ENCODE results near the gene TRIM56. TPM values are rescaled to one million over a fixed set of nuclear protein-coding genes. Genes with fewer than 3 reads are reported as not detected.
A peak's percentile ranks its signal among the peaks of the same experiment; 100 is the strongest.
"Not testable (repeated sequence)": the region's sequence is repeated elsewhere in the genome, so short reads cannot be mapped to it uniquely, and the experiment has no call there.

Gene TRIM56
- total RNA-seq, 3 donors from 2014 or later: 47.9 to 55.3 (median 53.9) TPM

DNA sequence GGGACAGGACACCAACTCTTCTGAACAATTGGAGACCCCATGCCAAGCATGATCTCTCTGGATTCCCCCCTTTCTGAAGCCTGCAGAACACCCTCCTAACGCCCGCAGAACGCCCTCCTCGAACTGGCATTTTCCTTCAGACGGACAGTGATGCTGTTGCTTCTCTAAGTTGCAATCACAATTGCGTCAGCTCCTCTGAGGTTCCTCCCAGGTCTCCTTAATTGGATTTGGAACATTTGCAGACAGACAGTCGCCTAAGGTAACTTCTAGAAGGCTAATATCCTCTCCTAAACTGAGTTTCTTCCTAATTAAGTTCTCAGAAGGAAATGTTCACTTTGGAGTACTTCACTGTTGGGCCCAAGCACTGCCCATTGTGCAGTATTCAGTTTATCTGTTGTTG, 21.1 kb downstream of the TRIM56 start:
- ATAC-seq: no peak
- TF ChIP-seq, protein P1, sequence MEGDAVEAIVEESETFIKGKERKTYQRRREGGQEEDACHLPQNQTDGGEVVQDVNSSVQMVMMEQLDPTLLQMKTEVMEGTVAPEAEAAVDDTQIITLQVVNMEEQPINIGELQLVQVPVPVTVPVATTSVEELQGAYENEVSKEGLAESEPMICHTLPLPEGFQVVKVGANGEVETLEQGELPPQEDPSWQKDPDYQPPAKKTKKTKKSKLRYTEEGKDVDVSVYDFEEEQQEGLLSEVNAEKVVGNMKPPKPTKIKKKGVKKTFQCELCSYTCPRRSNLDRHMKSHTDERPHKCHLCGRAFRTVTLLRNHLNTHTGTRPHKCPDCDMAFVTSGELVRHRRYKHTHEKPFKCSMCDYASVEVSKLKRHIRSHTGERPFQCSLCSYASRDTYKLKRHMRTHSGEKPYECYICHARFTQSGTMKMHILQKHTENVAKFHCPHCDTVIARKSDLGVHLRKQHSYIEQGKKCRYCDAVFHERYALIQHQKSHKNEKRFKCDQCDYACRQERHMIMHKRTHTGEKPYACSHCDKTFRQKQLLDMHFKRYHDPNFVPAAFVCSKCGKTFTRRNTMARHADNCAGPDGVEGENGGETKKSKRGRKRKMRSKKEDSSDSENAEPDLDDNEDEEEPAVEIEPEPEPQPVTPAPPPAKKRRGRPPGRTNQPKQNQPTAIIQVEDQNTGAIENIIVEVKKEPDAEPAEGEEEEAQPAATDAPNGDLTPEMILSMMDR (IDR thresholded peaks at IDR 0.05): no peak
- Histone ChIP-seq H3K9me3 (no peaks in the 10 kb centered on the region), H3K4me1 (ENCODE audit: low read depth) (no peaks in the 10 kb centered on the region), H3K4me3 (no peak overlapping the region), H3K36me3 (ENCODE audit: low read depth) (no peaks in the 10 kb centered on the region)
- DNase-seq: no peak
- intact Hi-C loops (cut with DNase I, micrococcal nuclease): no loop called here

DNA sequence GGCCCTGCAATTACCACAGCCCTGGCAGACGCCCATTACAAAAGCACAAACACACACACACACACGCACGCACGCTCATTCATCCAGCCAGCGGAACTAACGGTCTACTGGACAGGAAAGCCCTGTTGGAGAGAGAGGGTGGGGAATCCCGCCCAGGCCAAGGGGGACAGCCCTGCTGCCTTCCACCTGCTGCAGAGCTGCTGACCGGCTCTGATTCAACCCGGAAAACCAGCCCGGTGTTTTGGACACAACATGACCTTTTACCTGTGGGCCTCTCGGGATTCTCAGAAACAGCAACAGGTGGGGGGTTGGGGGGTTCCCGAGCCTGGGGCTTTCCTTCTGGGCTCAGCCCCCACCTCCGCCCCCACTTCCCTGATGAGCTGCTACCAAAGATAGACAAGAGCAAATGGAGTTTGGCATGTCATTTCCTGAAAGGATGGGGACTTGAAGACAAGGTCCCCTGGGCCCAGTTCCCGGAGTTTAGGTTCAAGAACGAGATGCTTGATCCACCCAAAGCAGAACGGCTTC, 23.1 kb downstream of the TRIM56 start:
- Histone ChIP-seq H3K9me3 (no peaks in the 10 kb centered on the region), H3K36me3 (ENCODE audit: low read depth) (no peaks in the 10 kb centered on the region), H3K4me1 (ENCODE audit: low read depth) (no peaks in the 10 kb centered on the region), H3K4me3 (no peak overlapping the region)
- peak; percentile 35 for ATAC-seq
- intact Hi-C loops (cut with DNase I, micrococcal nuclease): no loop called here
- TF ChIP-seq, protein P1 (IDR thresholded peaks at IDR 0.05): no peak
- no peak for DNase-seq

DNA sequence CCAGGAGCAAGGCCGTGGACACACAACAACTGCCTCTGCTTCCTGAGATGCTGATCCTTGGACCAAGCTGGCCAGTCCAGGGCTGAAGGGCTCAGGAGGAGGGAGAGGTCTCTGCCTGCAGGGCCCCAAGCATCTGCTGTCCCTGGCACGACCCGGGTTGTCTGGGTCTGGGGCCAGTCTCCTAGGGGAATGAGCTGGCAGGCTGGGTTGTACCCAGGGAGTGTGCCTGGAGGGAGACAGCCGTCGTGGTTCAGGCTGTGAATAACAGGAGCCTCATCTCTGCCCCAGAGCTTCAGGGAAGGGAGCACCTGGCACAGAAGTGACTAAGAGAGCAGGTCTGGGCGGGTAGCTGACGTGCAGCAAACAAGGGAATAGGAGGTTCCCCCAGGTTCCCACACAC, 23.7 kb downstream of the TRIM56 start:
- H3K4me3 ChIP-seq: no peak overlapping the region
- TF ChIP-seq, protein P1 (IDR thresholded peaks at IDR 0.05): no peak
- no peaks in the 10 kb centered on the region for H3K9me3 ChIP-seq
- H3K4me1 ChIP-seq (ENCODE audit: low read depth): no peaks in the 10 kb centered on the region
- intact Hi-C loops (cut with DNase I, micrococcal nuclease): no loop called here
- no peaks in the 10 kb centered on the region for H3K36me3 ChIP-seq (ENCODE audit: low read depth)
- DNase-seq: no peak
- ATAC-seq: no peak

DNA sequence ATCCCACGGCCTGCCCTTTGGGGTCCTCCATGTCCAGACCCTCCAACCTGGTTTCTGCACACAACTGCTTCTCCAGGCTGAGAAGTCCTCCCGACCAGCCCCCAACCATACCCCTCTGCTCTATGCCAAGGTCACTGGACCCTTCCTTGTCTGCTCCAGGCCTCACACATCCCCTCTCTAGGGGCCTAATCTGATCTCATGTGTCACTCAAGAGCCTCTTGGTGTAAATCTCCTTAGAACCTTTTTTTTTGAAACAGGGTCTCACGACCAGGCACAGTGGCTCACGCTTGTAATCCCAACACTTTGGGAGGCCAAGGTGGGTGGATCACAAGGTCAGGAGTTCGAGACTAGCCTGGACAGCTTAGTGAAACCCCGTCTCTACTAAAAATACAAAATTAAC, 24.1 kb downstream of the TRIM56 start:
- intact Hi-C loops (cut with DNase I, micrococcal nuclease): no loop called here
- no peaks in the 10 kb centered on the region for H3K9me3 ChIP-seq
- TF ChIP-seq, protein P1 (IDR thresholded peaks at IDR 0.05): no peak
- DNase-seq (no peak), ATAC-seq (no peak)
- H3K36me3 ChIP-seq (ENCODE audit: low read depth): no peaks in the 10 kb centered on the region
- no peaks in the 10 kb centered on the region for H3K4me1 ChIP-seq (ENCODE audit: low read depth)
- H3K4me3 ChIP-seq: no peak overlapping the region

DNA sequence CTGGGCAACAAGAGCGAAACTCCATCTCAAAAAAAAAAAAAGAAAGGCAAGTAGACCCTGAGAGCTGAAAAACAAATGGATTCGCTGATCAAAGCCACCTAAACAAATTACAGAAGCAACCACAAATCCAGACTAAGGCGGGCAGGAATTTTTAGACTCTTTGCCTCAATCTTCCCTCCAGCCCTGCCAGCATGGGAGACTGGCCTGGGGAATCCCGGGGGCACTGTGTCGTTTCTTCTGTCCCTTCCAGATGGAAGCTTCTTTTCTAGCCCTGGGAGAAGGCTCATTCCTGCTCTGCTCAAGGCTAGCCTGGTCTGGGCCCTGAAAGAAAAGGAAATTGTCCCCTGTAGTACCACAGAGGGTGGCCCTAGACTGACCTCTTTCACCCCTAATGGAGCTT, 26.0 kb downstream of the TRIM56 start:
- DNase-seq (no peak), ATAC-seq (no peak)
- H3K4me1 ChIP-seq (ENCODE audit: low read depth): no peaks in the 10 kb centered on the region
- intact Hi-C loops (cut with DNase I, micrococcal nuclease): no loop called here
- H3K9me3 ChIP-seq: no peaks in the 10 kb centered on the region
- no peak overlapping the region for H3K4me3 ChIP-seq
- H3K36me3 ChIP-seq (ENCODE audit: low read depth): no peaks in the 10 kb centered on the region
- TF ChIP-seq, protein P1 (IDR thresholded peaks at IDR 0.05): no peak

DNA sequence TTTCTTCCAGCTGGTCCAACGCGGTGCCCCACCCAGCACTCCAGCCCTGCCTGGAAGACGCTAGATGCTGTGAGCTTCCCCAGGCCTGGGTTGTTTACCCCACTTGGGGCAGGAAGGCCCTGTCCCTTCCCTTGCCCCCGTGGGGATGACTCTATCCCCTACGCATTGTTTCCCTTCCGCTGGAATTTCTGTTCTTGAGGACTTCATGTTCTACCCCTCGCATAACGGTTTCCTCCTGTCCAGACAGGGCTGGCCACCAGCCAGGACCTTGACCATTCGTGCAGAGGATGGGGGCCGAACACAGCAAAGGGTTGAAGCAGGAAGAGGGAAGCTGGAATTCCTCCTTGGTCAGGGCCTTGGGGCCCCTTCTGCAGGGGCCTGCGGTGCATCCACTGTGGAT, 27.0 kb downstream of the TRIM56 start:
- no peaks in the 10 kb centered on the region for H3K4me1 ChIP-seq (ENCODE audit: low read depth)

DNA sequence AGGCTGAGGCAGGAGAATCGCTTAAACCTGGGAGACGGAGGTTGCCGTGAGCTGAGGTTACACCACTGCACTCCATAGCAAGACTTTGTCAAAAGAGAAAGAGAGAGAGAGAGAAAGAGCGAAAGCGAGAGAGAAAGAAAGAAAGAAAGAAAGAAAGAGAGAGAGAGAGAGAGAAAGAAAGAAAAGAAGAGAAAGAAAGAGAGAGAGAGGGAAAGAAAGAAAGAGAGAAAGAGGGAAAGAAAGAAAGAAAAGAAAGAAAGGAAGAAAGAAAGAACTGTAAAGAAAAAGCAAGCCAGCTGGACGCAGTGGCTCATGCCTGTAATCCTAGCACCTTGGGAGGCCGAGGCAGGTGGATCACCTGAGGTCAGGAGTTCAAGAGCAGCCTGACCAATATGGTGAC, 27.9 kb downstream of the TRIM56 start:
- H3K9me3 ChIP-seq; DNase-seq; intact Hi-C loops (cut with DNase I, micrococcal nuclease); H3K4me1 ChIP-seq (ENCODE audit: low read depth); ATAC-seq; H3K4me3 ChIP-seq; H3K36me3 ChIP-seq (ENCODE audit: low read depth): not testable (repeated sequence)

More for the DNA sequence above, 27.0 kb downstream of the TRIM56 start:
- no peaks in the 10 kb centered on the region for H3K9me3 ChIP-seq
- DNase-seq (no peak), ATAC-seq (peak; percentile 18)
- no peak overlapping the region for H3K4me3 ChIP-seq
- intact Hi-C loops (cut with DNase I, micrococcal nuclease): no loop called here
- TF ChIP-seq, protein P1 (IDR thresholded peaks at IDR 0.05): no peak
- H3K36me3 ChIP-seq (ENCODE audit: low read depth): no peaks in the 10 kb centered on the region

All from mucosa of descending colon (tissue), 3 donors.